ENCODE data around the gene ARID1B. TPM values are rescaled to one million over a fixed set of nuclear protein-coding genes. Genes with fewer than 3 reads are reported as not detected.

Gene ARID1B
- total and polyA plus RNA-seq, 4 donors, result 7.0 to 49.0 (median 24.2) TPM

- no peak for TF ChIP-seq CTCF (IDR thresholded peaks at IDR 0.05; ENCODE audit: low read depth, low read length, missing input control)
- TF ChIP-seq HNF4A (conservative IDR thresholded peaks at IDR 0.05), result no peak
- no peak for TF ChIP-seq RXRA (IDR thresholded peaks at IDR 0.05)
- TF ChIP-seq GABPA (IDR thresholded peaks at IDR 0.05 in 1 of 2, conservative IDR thresholded peaks at IDR 0.05 in 1 of 2), result no peak
- no peak for TF ChIP-seq FOXA2 (IDR thresholded peaks at IDR 0.05)
- TF ChIP-seq MAX (IDR thresholded peaks at IDR 0.05), result no peak
These were observed 419.2 kb downstream of the ARID1B start (continued) for GRCh38 chr6:157196391-157196790.

- DNase-seq (ENCODE audit: low spot score), result no peak
- Histone ChIP-seq H3K9ac (ENCODE audit: low read depth in 1 of 2, low read length in 2 of 2) (no peak overlapping the region), H3K27me3 (ENCODE audit: control insufficient read depth in 4 of 4, insufficient read depth in 4 of 4, low read length in 3 of 4) (no peaks in the 10 kb centered on the region), H3K4me3 (ENCODE audit: low read depth in 1 of 3, low read length in 3 of 3) (no peak overlapping the region), H3K27ac (ENCODE audit: low read depth in 1 of 2, low read length in 2 of 2) (no peak overlapping the region), H3K36me3 (ENCODE audit: control insufficient read depth in 4 of 4, insufficient read depth in 3 of 4, low read depth in 1 of 4, low read length in 3 of 4) (peaks cover 9 to 40% (median 30%) of the 10 kb centered on the region in 4 donors), H3K4me1 (ENCODE audit: control insufficient read depth in 4 of 4, insufficient read depth in 4 of 4, low read length in 3 of 4) (no peaks in the 10 kb centered on the region), H3K9me3 (ENCODE audit: control insufficient read depth in 4 of 4, low read length in 3 of 4) (no peaks in the 10 kb centered on the region)
- TF ChIP-seq NR2F2 (IDR thresholded peaks at IDR 0.05), result no peak
- TF ChIP-seq RAD21 (IDR thresholded peaks at IDR 0.05), result peak in 1 of 2 donors; percentile 7
- 75% methylated on average over 15 of the region's 15 CpGs for WGBS
These were observed 421.5 kb downstream of the ARID1B start for GRCh38 chr6:157198425-157199279.

- Histone ChIP-seq H3K27me3 (ENCODE audit: control insufficient read depth in 4 of 4, insufficient read depth in 4 of 4, low read length in 3 of 4) (no peaks in the 10 kb centered on the region), H3K36me3 (ENCODE audit: control insufficient read depth in 4 of 4, insufficient read depth in 3 of 4, low read depth in 1 of 4, low read length in 3 of 4) (peaks cover 9 to 51% (median 37%) of the 10 kb centered on the region in 4 donors), H3K9ac (ENCODE audit: low read depth in 1 of 2, low read length in 2 of 2) (no peak overlapping the region), H3K4me3 (ENCODE audit: low read depth in 1 of 3, low read length in 3 of 3) (no peak overlapping the region), H3K27ac (ENCODE audit: low read depth in 1 of 2, low read length in 2 of 2) (no peak overlapping the region), H3K9me3 (ENCODE audit: control insufficient read depth in 4 of 4, low read length in 3 of 4) (no peaks in the 10 kb centered on the region), H3K4me1 (ENCODE audit: control insufficient read depth in 4 of 4, insufficient read depth in 4 of 4, low read length in 3 of 4) (no peaks in the 10 kb centered on the region)
- no peak for DNase-seq (ENCODE audit: low spot score)
- 92% methylated on average over 10 of the region's 10 CpGs for WGBS
- TF ChIP-seq FOXA2 (IDR thresholded peaks at IDR 0.05) (no peak), CTCF (IDR thresholded peaks at IDR 0.05; ENCODE audit: low read depth, low read length, missing input control) (no peak), EGR1 (IDR thresholded peaks at IDR 0.05; ENCODE audit: low read depth in 2 of 2) (no peak), REST (IDR thresholded peaks at IDR 0.05) (no peak), MAX (IDR thresholded peaks at IDR 0.05) (no peak), RAD21 (IDR thresholded peaks at IDR 0.05) (no peak), RXRA (IDR thresholded peaks at IDR 0.05) (no peak), JUND (IDR thresholded peaks at IDR 0.05) (no peak), ZBTB33 (IDR thresholded peaks at IDR 0.05) (no peak), GABPA (IDR thresholded peaks at IDR 0.05 in 1 of 2, conservative IDR thresholded peaks at IDR 0.05 in 1 of 2) (no peak), HNF4G (IDR thresholded peaks at IDR 0.05) (no peak), FOXA1 (IDR thresholded peaks at IDR 0.05) (no peak), HNF4A (conservative IDR thresholded peaks at IDR 0.05) (no peak)
These were observed 422.9 kb downstream of the ARID1B start for GRCh38 chr6:157200117-157200516.

All from liver (tissue), 9 donors.